ENCODE measurements around the gene BHLHE40. TPM values are rescaled to one million over a fixed set of nuclear protein-coding genes. Genes with fewer than 3 reads are reported as not detected.

Gene BHLHE40
- 21.9 TPM for total RNA-seq
- 30.1 TPM for polyA plus RNA-seq
- long read RNA-seq, donor 1, partial matches to known transcripts: 0 of 1 reads
- long read RNA-seq, donor 1, other reads (novel, unspliced or antisense): 0 of 1 reads
- long read RNA-seq, donor 2, transcript BHLHE40-201 (5 exons, 3,473 nt): major isoform, 7 of 25 reads
- long read RNA-seq, donor 2, partial matches to known transcripts: 16 of 25 reads
- long read RNA-seq, donor 2, other reads (novel, unspliced or antisense): 0 of 25 reads
- long read RNA-seq, donor 3, transcript BHLHE40-201 (5 exons, 3,473 nt): major isoform, 7 of 17 reads
- long read RNA-seq, donor 3, partial matches to known transcripts: 9 of 17 reads
- long read RNA-seq, donor 3, other reads (novel, unspliced or antisense): 0 of 17 reads
- long read RNA-seq, donor 4, partial matches to known transcripts: 0 of 4 reads
- long read RNA-seq, donor 4, other reads (novel, unspliced or antisense): 0 of 4 reads
- long read RNA-seq, donor 5, transcript BHLHE40-201 (5 exons, 3,473 nt): major isoform, 18 of 31 reads
- long read RNA-seq, donor 5, partial matches to known transcripts: 13 of 31 reads
- long read RNA-seq, donor 5, other reads (novel, unspliced or antisense): 0 of 31 reads
- long read RNA-seq, donor 6, transcript BHLHE40-201 (5 exons, 3,473 nt): major isoform, 9 of 17 reads
- long read RNA-seq, donor 6, partial matches to known transcripts: 7 of 17 reads
- long read RNA-seq, donor 6, other reads (novel, unspliced or antisense): 0 of 17 reads
- long read RNA-seq, donor 7, transcript BHLHE40-201 (5 exons, 3,473 nt): major isoform, 19 of 25 reads
- long read RNA-seq, donor 7, partial matches to known transcripts: 6 of 25 reads
- long read RNA-seq, donor 7, other reads (novel, unspliced or antisense): 0 of 25 reads
- long read RNA-seq, donor 8, partial matches to known transcripts: 0 of 3 reads
- long read RNA-seq, donor 8, other reads (novel, unspliced or antisense): 0 of 3 reads
- long read RNA-seq, donor 9, transcript BHLHE40-201 (5 exons, 3,473 nt): major isoform, 6 of 6 reads
- long read RNA-seq, donor 9, partial matches to known transcripts: 0 of 6 reads
- long read RNA-seq, donor 9, other reads (novel, unspliced or antisense): 0 of 6 reads
- long read RNA-seq, donor 10, transcript BHLHE40-201 (5 exons, 3,473 nt): major isoform, 5 of 26 reads
- long read RNA-seq, donor 10, partial matches to known transcripts: 21 of 26 reads
- long read RNA-seq, donor 10, other reads (novel, unspliced or antisense): 0 of 26 reads

DNA sequence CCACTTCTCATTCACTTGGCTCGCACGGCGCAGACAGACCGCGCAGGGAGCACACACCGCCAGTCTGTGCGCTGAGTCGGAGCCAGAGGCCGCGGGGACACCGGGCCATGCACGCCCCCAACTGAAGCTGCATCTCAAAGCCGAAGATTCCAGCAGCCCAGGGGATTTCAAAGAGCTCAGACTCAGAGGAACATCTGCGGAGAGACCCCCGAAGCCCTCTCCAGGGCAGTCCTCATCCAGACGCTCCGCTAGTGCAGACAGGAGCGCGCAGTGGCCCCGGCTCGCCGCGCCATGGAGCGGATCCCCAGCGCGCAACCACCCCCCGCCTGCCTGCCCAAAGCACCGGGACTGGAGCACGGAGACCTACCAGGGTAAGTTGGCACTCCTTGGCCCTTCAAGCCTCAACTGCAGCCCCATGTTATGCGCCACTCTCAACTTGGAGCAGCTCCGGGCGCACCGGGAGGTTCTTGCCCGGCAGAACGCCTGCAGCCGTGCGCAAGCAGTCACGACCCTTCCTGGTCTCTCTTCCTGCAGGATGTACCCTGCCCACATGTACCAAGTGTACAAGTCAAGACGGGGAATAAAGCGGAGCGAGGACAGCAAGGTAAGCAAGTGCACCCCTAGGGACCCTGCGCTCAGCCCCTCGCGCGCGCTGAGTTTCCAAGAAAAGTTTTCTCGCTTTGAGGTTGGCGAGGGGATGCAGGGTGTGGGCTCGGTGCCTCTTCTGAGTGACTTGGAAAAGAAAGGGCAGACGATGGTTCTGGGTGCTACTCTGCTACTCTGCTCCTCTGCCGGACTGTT, at the start of gene BHLHE40:
Gene BHLHE40, plus strand, starts transcription at position 10 of the 801 bp plus-strand sequence. Its CDS starts 282 bp downstream, at position 292.
- peaks cover 0 to 8% of the 10 kb centered on the region in 2 donors for H3K9me3 ChIP-seq (ENCODE audit: control insufficient read depth in 2 of 2, insufficient read depth in 1 of 2, low read length in 1 of 2)
- peak within 1 kb of the TSS; percentile 75 to 82 for H3K27ac ChIP-seq (ENCODE audit: low read depth in 1 of 2, low read length in 1 of 2)
- H3K4me3 ChIP-seq (ENCODE audit: low read length in 2 of 2): peak within 1 kb of the TSS; percentile 49 to 56
- WGBS: under 1% methylated on average over 51 of the region's 51 CpGs
- peaks cover 16 to 46% of the 10 kb centered on the region in 2 donors for H3K27me3 ChIP-seq (ENCODE audit: control insufficient read depth in 2 of 2, insufficient read depth in 1 of 2, low read length in 1 of 2)
- peaks cover 0 to 5% of the 10 kb centered on the region in 2 donors for H3K36me3 ChIP-seq (ENCODE audit: control insufficient read depth in 2 of 2, insufficient read depth in 2 of 2, low read length in 1 of 2)
- peak in 3 of 9 donors; percentile 28 to 66 (median 37) for DNase-seq (ENCODE audit: low read depth in 6 of 9, low spot score in 9 of 9)
- peaks cover 8 to 55% of the 10 kb centered on the region in 2 donors for H3K4me1 ChIP-seq (ENCODE audit: control insufficient read depth in 2 of 2, insufficient read depth in 2 of 2, low read length in 2 of 2)

DNA sequence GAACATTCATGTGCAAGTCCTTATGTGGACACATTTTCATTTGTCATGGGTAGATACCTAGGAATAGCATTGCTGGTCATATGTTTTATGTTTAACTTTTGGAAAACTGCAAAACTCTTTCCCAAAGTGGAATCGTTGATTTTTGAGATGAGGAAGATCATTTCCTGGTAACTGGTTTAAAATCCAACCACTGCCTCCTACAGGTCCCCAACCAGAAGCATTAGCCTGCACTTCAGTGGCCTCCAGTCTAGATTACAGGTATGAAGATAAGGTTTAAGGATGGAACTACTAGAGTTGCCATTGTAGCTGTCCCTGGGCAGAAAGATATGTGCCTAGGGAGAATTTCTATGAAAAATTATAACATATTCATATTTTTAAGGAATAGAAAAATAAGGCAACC, 48.7 kb upstream of the BHLHE40 start:
- WGBS: 86% methylated on average over 1 of the region's 1 CpG
- Histone ChIP-seq H3K4me3 (ENCODE audit: low read length in 2 of 2) (no peak overlapping the region), H3K4me1 (ENCODE audit: control insufficient read depth in 2 of 2, insufficient read depth in 2 of 2, low read length in 2 of 2) (no peaks in the 10 kb centered on the region), H3K36me3 (ENCODE audit: control insufficient read depth in 2 of 2, insufficient read depth in 2 of 2, low read length in 1 of 2) (no peaks in the 10 kb centered on the region), H3K27me3 (ENCODE audit: control insufficient read depth in 2 of 2, insufficient read depth in 1 of 2, low read length in 1 of 2) (no peaks in the 10 kb centered on the region), H3K27ac (ENCODE audit: low read depth in 1 of 2, low read length in 1 of 2) (no peak overlapping the region), H3K9me3 (ENCODE audit: control insufficient read depth in 2 of 2, insufficient read depth in 1 of 2, low read length in 1 of 2) (no peaks in the 10 kb centered on the region)
- DNase-seq (ENCODE audit: low read depth in 6 of 9, low spot score in 9 of 9): no peak

DNA sequence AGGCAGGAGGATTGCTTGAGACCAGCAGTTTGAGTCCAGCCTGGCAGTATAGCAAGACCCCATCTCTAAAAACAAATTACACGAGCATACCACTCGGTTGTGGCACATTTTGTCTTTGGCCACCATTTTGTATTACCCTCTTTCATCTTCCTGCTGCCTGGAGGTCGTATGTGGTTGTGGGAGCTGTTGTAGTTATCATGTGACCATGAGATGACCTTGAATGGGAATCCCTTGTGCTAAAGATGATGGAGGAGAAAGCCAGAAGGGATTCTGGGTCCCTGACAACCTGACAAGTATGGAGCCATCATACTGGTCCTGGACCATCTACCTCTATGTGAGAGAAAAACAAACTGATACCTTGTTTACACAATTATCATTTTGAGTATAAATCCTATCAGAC, 45.2 kb upstream of the BHLHE40 start:
- no peaks in the 10 kb centered on the region for H3K9me3 ChIP-seq (ENCODE audit: control insufficient read depth in 2 of 2, insufficient read depth in 1 of 2, low read length in 1 of 2)
- no peaks in the 10 kb centered on the region for H3K4me1 ChIP-seq (ENCODE audit: control insufficient read depth in 2 of 2, insufficient read depth in 2 of 2, low read length in 2 of 2)
- WGBS: 96% methylated on average over 3 of the region's 3 CpGs
- no peaks in the 10 kb centered on the region for H3K27me3 ChIP-seq (ENCODE audit: control insufficient read depth in 2 of 2, insufficient read depth in 1 of 2, low read length in 1 of 2)
- no peaks in the 10 kb centered on the region for H3K36me3 ChIP-seq (ENCODE audit: control insufficient read depth in 2 of 2, insufficient read depth in 2 of 2, low read length in 1 of 2)
- H3K27ac ChIP-seq (ENCODE audit: low read depth in 1 of 2, low read length in 1 of 2): no peak overlapping the region
- no peak overlapping the region for H3K4me3 ChIP-seq (ENCODE audit: low read length in 2 of 2)
- no peak for DNase-seq (ENCODE audit: low read depth in 6 of 9, low spot score in 9 of 9)

DNA sequence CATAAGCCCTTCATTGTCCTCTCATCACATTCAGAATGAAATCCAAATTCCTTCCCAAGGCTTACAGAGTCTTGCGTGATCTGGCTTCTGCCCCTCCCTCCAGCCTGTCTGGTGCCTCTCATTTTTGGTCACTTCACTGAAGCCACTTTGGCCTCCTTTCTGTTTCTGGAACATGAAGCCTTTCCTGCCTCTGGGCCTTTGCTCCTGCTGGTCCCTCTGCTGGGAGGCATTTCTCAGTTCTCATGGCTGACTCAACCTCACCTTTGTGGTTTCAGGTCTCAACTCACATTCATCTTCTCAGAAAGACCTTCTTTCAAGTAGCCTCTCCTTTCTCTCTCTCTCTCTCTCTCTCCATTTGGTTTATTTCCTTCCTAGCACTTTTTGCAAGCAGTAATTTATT, 43.9 kb upstream of the BHLHE40 start:
- Histone ChIP-seq H3K4me1 (ENCODE audit: control insufficient read depth in 2 of 2, insufficient read depth in 2 of 2, low read length in 2 of 2) (no peaks in the 10 kb centered on the region), H3K36me3 (ENCODE audit: control insufficient read depth in 2 of 2, insufficient read depth in 2 of 2, low read length in 1 of 2) (no peaks in the 10 kb centered on the region), H3K9me3 (ENCODE audit: control insufficient read depth in 2 of 2, insufficient read depth in 1 of 2, low read length in 1 of 2) (no peaks in the 10 kb centered on the region), H3K4me3 (ENCODE audit: low read length in 2 of 2) (no peak overlapping the region), H3K27me3 (ENCODE audit: control insufficient read depth in 2 of 2, insufficient read depth in 1 of 2, low read length in 1 of 2) (no peaks in the 10 kb centered on the region), H3K27ac (ENCODE audit: low read depth in 1 of 2, low read length in 1 of 2) (no peak overlapping the region)
- WGBS: 100% methylated on average over 1 of the region's 1 CpG
- no peak for DNase-seq (ENCODE audit: low read depth in 6 of 9, low spot score in 9 of 9)

DNA sequence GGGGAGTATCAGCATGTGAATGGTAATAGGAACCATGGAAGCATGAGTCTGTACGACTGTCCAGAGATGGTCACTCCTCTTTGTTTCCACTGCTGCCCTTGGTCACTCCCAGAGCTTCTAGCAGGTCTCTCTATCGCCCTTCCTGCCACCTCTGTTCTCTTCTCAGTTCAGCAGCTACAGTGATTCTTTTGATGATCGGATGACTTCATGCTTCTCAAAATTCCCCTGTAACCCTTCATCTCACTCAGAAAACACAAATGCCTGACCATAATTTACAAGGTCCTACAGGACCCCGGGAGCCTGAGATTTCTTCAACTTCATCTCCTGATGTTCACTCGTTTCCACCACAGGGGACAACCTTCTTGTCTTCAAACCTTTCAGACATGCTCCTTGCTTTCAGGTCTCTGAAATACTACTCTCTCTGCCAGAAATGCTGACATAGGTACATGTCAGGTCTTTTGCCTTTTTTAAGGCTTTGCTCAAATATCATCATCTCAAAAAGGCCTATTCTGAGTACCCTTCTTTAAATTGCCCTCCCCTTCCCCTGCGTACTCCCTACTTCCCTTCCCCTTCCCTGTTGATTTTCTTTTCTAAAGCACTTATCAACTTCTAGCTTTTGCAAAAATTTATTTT, 42.1 kb upstream of the BHLHE40 start:
- Histone ChIP-seq H3K27me3 (ENCODE audit: control insufficient read depth in 2 of 2, insufficient read depth in 1 of 2, low read length in 1 of 2) (no peaks in the 10 kb centered on the region), H3K4me3 (ENCODE audit: low read length in 2 of 2) (no peak overlapping the region)
- WGBS: 93% methylated on average over 6 of the region's 6 CpGs

DNA sequence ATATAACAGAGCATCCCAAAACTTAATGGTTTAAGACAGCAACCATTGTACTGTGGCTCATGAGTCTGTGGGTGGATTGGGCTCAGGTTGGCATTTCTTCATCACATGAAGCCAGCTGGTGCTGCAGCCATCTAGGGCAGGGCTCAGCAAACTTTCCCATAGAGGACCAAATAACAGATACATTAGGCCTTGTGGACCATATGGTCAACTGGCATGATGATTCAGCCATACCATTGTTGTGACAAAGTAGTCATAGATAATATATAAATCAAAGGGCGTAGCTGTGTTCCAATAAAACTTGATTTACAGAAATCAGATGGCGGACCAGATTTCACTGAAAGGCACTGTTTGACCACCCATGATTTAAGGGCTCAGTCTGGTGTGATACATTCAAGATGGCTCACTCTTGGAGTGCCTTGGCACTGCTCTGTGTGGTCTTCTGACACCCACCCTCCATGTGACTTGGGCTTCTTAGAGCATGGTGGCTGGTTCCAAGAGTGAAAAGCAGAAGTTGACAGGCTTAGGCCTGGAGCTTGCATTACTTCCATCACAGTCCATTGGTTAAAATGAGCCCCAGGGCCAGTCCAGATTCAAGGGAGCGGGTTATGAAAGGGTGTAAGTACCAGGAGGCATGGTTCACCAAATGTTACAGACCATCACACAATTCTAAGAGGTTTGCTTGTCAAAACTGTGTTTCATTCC, 40.8 kb upstream of the BHLHE40 start:
- Histone ChIP-seq H3K36me3 (ENCODE audit: control insufficient read depth in 2 of 2, insufficient read depth in 2 of 2, low read length in 1 of 2) (no peaks in the 10 kb centered on the region), H3K4me1 (ENCODE audit: control insufficient read depth in 2 of 2, insufficient read depth in 2 of 2, low read length in 2 of 2) (no peaks in the 10 kb centered on the region), H3K9me3 (ENCODE audit: control insufficient read depth in 2 of 2, insufficient read depth in 1 of 2, low read length in 1 of 2) (no peaks in the 10 kb centered on the region), H3K27ac (ENCODE audit: low read depth in 1 of 2, low read length in 1 of 2) (no peak overlapping the region), H3K4me3 (ENCODE audit: low read length in 2 of 2) (no peak overlapping the region), H3K27me3 (ENCODE audit: control insufficient read depth in 2 of 2, insufficient read depth in 1 of 2, low read length in 1 of 2) (no peaks in the 10 kb centered on the region)
- 83% methylated on average over 3 of the region's 3 CpGs for WGBS
- no peak for DNase-seq (ENCODE audit: low read depth in 6 of 9, low spot score in 9 of 9)

More for the DNA sequence above, 42.1 kb upstream of the BHLHE40 start:
- DNase-seq (ENCODE audit: low read depth in 6 of 9, low spot score in 9 of 9): no peak
- Histone ChIP-seq H3K36me3 (ENCODE audit: control insufficient read depth in 2 of 2, insufficient read depth in 2 of 2, low read length in 1 of 2) (no peaks in the 10 kb centered on the region), H3K27ac (ENCODE audit: low read depth in 1 of 2, low read length in 1 of 2) (no peak overlapping the region), H3K4me1 (ENCODE audit: control insufficient read depth in 2 of 2, insufficient read depth in 2 of 2, low read length in 2 of 2) (no peaks in the 10 kb centered on the region), H3K9me3 (ENCODE audit: control insufficient read depth in 2 of 2, insufficient read depth in 1 of 2, low read length in 1 of 2) (no peaks in the 10 kb centered on the region)

DNA sequence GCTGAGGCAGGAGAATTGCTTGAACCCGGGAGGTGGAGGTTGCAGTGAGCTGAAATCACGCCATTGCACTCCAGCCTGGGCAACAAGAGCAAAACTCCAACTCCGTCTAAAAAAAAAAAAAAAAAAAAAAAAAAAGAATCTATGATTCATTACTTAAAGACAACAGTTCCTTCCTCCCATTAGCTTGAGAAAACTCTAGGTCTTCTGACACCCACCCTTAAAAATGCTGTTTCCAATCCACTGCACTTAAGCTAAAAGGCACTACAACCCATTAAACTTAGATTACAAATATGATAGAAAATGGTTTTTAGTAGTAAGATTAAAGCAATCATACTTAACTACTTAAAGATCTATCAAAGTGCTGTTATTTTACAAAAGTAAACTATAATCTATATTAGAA, 40.0 kb upstream of the BHLHE40 start:
- H3K27ac ChIP-seq (ENCODE audit: low read depth in 1 of 2, low read length in 1 of 2): no peak overlapping the region
- H3K4me1 ChIP-seq (ENCODE audit: control insufficient read depth in 2 of 2, insufficient read depth in 2 of 2, low read length in 2 of 2): no peaks in the 10 kb centered on the region
- DNase-seq (ENCODE audit: low read depth in 6 of 9, low spot score in 9 of 9): no peak
- H3K27me3 ChIP-seq (ENCODE audit: control insufficient read depth in 2 of 2, insufficient read depth in 1 of 2, low read length in 1 of 2): no peaks in the 10 kb centered on the region
- WGBS: 83% methylated on average over 3 of the region's 3 CpGs
- H3K36me3 ChIP-seq (ENCODE audit: control insufficient read depth in 2 of 2, insufficient read depth in 2 of 2, low read length in 1 of 2): no peaks in the 10 kb centered on the region
- no peak overlapping the region for H3K4me3 ChIP-seq (ENCODE audit: low read length in 2 of 2)
- no peaks in the 10 kb centered on the region for H3K9me3 ChIP-seq (ENCODE audit: control insufficient read depth in 2 of 2, insufficient read depth in 1 of 2, low read length in 1 of 2)
